ENCODE measurements around the gene UST.
A peak's percentile ranks its signal among the peaks of the same experiment; 100 is the strongest.

UST gene

GRCh38 chr6:149013586-149014344 is 266.9 kb downstream of the UST start:
- H3K4me3 ChIP-seq (ENCODE audit: low read depth, low read length) = no peak overlapping the region
- no peak for TF ChIP-seq CTCF (conservative IDR thresholded peaks at IDR 0.05; ENCODE audit: low read depth, low read length)
- no peak for DNase-seq (ENCODE audit: low read depth)

- TF ChIP-seq CTCF (conservative IDR thresholded peaks at IDR 0.05; ENCODE audit: low read depth, low read length) = no peak
- DNase-seq (ENCODE audit: low read depth) = peak; percentile 72
- H3K4me3 ChIP-seq (ENCODE audit: low read depth, low read length) = no peak overlapping the region
Observed at GRCh38 chr6:149014631-149015534, 268.1 kb downstream of the UST start.

GRCh38 chr6:149015535-149016525 is 269.0 kb downstream of the UST start:
- no peak for DNase-seq (ENCODE audit: low read depth)
- H3K4me3 ChIP-seq (ENCODE audit: low read depth, low read length) = no peak overlapping the region
- TF ChIP-seq CTCF (conservative IDR thresholded peaks at IDR 0.05; ENCODE audit: low read depth, low read length) = no peak

GRCh38 chr6:149016716-149017115 is 269.9 kb downstream of the UST start:
- H3K4me3 ChIP-seq (ENCODE audit: low read depth, low read length) = no peak overlapping the region
- TF ChIP-seq CTCF (conservative IDR thresholded peaks at IDR 0.05; ENCODE audit: low read depth, low read length) = no peak
- DNase-seq (ENCODE audit: low read depth) = no peak

- H3K4me3 ChIP-seq (ENCODE audit: low read depth, low read length) = no peak overlapping the region
- DNase-seq (ENCODE audit: low read depth) = no peak
- TF ChIP-seq CTCF (conservative IDR thresholded peaks at IDR 0.05; ENCODE audit: low read depth, low read length) = no peak
Observed at GRCh38 chr6:149020319-149020718, 273.5 kb downstream of the UST start.

- TF ChIP-seq CTCF (conservative IDR thresholded peaks at IDR 0.05; ENCODE audit: low read depth, low read length) = no peak
- H3K4me3 ChIP-seq (ENCODE audit: low read depth, low read length) = no peak overlapping the region
- DNase-seq (ENCODE audit: low read depth) = no peak
Observed at GRCh38 chr6:149024361-149024760, 277.5 kb downstream of the UST start.
